GM21737 (cell line): ENCODE data around the gene BCAS1.
"Not testable (repeated sequence)": the region's sequence is repeated elsewhere in the genome, so short reads cannot be mapped to it uniquely, and the experiment has no call there.

Source experiments
- ATAC-seq: cut with Tn5 transposase; IDR thresholded peaks from one replicate; pipeline ENCODE4 v1.9.1; 2021; ENCODE audit warnings: mild to moderate bottlenecking, moderate library complexity; ENCODE audit not compliant: unreplicated experiment

The BCAS1 gene

GRCh38 chr20:53933232-53933846, 137.1 kb downstream of the BCAS1 start:
- ATAC-seq, result no peak

- not testable (repeated sequence) for ATAC-seq
Measured at GRCh38 chr20:53932655-53933192, 137.7 kb downstream of the BCAS1 start.

GRCh38 chr20:53931597-53931996, 138.8 kb downstream of the BCAS1 start:
- no peak for ATAC-seq

- no peak for ATAC-seq
Measured at GRCh38 chr20:53930651-53931504, 139.5 kb downstream of the BCAS1 start.

- peak; percentile 59 for ATAC-seq
Measured at GRCh38 chr20:53929974-53930650, 140.3 kb downstream of the BCAS1 start.

GRCh38 chr20:53929399-53929798, 141.0 kb downstream of the BCAS1 start:
- no peak for ATAC-seq

- ATAC-seq, result no peak
Measured at GRCh38 chr20:53927990-53928389, 142.4 kb downstream of the BCAS1 start.

- ATAC-seq, result peak; percentile 58
Measured at GRCh38 chr20:53926428-53927028, 143.9 kb downstream of the BCAS1 start.

- no peak for ATAC-seq
Measured at GRCh38 chr20:53925651-53926401, 144.6 kb downstream of the BCAS1 start.

- no peak for ATAC-seq
Measured at GRCh38 chr20:53923566-53924369, 146.6 kb downstream of the BCAS1 start.

GRCh38 chr20:53922901-53923314, 147.5 kb downstream of the BCAS1 start:
- peak; percentile 51 for ATAC-seq

GRCh38 chr20:53921443-53921973, 148.9 kb downstream of the BCAS1 start:
- ATAC-seq, result no peak

- ATAC-seq, result no peak
Measured at GRCh38 chr20:53920647-53921245, 149.6 kb downstream of the BCAS1 start.

- ATAC-seq, result no peak
Measured at GRCh38 chr20:53919886-53920285, 150.5 kb downstream of the BCAS1 start.

- no peak for ATAC-seq
Measured at GRCh38 chr20:53918949-53919361, 151.4 kb downstream of the BCAS1 start.

- ATAC-seq, result no peak
Measured at GRCh38 chr20:53918020-53918311, 152.4 kb downstream of the BCAS1 start.

- peak; percentile 59 for ATAC-seq
Measured at GRCh38 chr20:53917145-53918019, 153.0 kb downstream of the BCAS1 start.

GRCh38 chr20:53916173-53916512, 154.3 kb downstream of the BCAS1 start:
- ATAC-seq, result no peak
